Stimulated activated CD8-positive, alpha-beta memory T cell treated with anti-CD3 and anti-CD28 coated beads, Interleukin-4, amount 100 ng/mL, for 4 hours (primary cell): ENCODE data around the gene ABHD2.
A peak's percentile ranks its signal among the peaks of the same experiment; 100 is the strongest.
"Not testable (repeated sequence)": the region's sequence is repeated elsewhere in the genome, so short reads cannot be mapped to it uniquely, and the experiment has no call there.

Source experiments
- DNase-seq, 2 donors: peaks; one replicate each; pipeline ENCODE4 v3.0.0-alpha.2; 2020; ENCODE audit warnings: low read depth in 2 of 2, low spot score in 1 of 2

The ABHD2 gene

DNA sequence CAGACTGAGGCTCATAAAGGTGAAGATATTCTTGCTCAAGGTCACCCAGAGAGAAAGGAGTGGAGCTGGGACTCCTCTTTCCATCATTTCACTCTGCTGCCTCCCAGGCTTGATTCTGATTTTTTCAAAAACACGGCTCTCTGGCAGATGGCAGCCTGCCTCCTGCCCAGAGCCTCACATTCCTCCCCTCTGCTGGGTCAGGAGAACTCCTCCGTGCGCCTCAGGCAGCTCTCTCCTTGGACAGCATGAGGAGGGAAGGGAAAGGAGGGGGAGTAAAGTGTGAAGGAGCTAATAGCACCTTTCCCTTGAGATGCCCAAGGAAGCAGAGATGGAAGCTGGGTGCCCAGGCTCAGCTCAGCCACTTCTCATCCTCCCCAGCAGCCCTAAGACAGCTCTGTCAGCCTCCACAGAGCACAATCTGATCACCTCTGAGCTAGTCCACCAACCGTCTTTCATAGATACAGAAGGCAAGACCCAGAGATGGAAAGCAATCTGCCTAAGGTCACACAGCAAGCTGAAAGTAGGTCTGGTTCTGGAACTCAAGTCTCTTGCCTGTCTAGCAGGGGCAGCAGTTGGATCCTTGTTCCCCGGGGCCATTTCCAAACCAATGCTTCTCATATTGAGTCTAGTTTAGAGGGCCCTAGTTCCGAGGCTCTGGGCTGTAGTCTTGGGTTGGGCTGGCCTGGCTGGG, 129.6 kb downstream of the ABHD2 start:
- DNase-seq, result no peak

DNA sequence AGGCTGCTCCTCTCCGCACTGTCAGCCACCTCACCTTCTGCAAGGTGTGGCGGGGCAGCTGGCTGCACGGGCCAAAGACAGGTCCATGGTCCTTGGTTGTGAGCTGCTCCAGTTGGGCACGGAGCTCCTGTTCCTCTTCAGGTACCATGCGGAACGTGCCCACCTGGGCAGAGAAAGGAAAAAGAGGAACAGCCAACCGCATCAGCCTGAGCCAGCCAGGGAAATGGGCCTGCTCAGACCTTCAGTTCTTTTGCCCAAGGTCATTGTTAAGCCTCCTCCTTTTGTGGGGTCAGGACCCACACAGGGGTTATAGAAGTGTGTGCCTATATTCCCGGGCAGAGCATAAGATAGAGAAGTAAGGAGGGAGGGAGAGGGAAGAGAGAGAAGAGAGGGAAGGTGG, 130.3 kb downstream of the ABHD2 start:
- DNase-seq, result no peak

DNA sequence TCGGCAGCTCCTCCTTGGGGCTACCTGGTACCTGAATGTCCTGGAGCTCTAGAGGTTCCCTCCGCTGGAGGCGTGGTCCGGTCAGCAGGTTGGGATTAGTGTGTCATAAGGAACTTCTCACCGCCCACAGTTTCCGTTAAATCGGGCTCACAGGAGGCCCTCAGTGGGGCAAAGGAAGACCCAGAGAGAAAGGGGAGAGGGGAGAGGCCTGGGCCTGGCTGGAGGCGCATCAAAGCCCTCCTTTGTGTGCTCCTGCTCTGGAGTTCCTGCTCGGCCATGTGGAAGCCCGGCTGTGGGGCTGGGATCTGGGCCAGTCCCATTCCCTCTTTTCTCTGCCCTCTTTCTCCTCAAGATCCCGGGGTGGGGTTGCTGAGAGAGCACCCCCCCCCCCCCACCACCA, 133.3 kb downstream of the ABHD2 start, which contains the start of gene RLBP1:
Gene RLBP1 (minus strand): TSS at position 37 of the 400 bp plus-strand sequence. CDS start 2,604 bp downstream, outside the sequence.
- DNase-seq, result no peak

DNA sequence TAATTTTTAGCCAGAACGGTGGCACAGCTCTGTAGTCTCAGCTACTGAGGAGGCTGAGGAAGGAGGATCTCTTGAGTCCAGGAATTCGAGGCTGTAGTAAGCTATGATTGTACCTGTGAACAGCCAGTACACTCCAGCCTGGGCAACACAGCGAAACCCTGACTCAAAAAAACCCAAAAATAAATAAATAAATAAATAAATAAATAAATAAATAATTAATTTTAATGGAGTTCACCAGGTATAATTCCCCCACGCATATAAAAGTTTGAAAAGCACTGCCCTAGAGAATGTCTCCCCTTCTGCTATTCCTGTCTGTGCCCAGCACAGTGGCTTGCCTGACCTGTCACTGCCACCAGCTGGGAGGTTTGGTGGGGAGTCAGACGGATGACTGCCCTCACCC, 137.3 kb downstream of the ABHD2 start:
- no peak for DNase-seq

DNA sequence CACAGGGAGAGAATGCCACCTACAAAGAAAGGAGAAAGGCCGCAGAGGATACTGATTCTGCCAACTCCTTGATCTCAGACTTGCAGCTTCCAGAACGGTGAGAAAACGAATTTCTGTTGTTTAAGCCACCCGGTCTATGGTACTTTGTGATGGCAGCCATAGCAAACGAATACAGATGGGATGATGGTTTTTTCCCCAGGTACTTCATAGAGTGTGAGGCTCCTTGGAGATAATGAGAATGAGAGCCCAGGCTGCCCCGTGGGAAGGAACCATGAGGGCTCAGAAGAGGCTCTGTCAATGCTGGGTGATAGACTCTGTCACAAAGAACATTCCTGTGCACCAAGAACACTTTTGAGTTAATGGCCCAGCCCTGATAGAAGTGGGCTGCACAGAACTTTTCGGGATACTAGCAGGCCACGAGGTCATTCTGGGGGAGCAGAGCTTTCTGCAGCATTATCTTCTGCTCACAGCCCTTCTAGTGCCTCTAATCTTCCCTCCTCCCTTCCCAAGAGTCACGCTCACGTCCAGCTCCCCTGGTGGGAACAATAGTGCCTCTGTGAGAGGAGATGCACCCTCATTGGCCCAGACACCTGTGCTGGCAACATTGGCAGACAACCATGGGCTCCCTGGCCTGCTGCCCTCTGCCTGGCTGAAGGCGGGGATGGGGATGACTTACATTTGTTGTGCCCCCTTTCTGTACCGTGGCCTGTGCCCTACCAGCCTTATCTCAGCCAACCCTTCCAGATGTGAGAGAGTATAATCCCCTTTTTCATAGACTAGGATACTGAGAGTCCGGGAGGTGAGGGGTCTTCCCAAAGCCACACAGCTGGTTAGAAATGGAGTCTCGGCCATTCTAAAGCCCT, 138.3 kb downstream of the ABHD2 start:
- DNase-seq, result no peak

DNA sequence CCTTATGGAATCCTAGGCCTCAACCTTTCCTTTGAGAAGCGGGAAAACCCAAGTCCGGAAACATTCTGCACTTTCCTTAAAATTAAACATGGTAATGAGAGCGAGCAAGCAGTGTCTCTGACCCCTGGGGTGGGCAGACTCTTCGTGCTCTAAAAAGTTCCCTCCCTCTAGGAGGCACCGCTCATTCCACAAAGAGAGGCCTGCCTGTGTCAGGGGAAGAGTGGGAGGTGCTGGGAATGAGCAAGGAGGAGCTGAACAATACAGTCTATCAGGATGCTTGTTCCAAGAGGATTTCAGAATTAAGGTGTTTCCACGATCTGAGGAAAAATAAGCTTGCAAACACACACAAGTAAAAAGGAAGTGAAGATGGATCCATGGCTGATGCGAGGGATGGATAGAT, 139.2 kb downstream of the ABHD2 start:
- DNase-seq, result no peak

DNA sequence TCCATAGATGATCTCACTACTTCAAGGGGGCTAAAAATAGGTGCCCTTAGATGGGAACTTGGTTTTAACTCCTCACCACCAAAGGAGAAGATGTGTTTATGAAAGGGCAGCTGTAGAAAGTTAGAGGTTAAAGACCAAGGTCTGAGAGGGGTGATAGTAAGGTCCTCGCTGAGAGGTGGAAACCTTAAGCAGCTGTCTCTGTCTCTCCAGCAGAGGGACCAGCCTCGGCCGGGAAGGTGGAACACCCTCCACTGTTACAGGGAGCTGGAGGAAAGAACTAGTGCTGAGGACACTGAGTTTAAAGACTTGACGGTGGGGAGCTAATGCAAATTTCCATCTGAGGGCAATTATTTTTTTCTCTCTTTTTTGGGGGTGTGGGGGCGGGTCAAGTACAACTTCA, 142.0 kb downstream of the ABHD2 start:
- DNase-seq, result no peak

DNA sequence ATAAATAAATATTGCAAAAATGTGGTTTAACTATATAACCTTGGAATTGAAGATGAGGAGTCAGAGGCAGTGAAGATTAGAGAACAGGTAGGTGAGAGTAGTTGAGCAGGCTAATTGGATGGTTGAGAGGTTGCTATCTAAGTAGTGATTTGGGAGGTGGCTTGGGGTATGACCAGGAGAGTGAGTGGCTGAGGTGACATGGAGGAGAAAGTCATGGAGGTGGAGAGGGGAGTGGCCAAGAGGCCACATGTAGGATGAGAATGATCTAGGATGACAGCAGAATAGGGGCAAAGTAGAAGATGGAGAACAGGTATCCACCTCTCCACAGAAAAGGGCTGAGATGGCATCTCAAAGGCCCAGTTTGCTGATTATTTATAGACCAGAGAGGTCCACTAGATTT, 143.6 kb downstream of the ABHD2 start:
- no peak for DNase-seq

DNA sequence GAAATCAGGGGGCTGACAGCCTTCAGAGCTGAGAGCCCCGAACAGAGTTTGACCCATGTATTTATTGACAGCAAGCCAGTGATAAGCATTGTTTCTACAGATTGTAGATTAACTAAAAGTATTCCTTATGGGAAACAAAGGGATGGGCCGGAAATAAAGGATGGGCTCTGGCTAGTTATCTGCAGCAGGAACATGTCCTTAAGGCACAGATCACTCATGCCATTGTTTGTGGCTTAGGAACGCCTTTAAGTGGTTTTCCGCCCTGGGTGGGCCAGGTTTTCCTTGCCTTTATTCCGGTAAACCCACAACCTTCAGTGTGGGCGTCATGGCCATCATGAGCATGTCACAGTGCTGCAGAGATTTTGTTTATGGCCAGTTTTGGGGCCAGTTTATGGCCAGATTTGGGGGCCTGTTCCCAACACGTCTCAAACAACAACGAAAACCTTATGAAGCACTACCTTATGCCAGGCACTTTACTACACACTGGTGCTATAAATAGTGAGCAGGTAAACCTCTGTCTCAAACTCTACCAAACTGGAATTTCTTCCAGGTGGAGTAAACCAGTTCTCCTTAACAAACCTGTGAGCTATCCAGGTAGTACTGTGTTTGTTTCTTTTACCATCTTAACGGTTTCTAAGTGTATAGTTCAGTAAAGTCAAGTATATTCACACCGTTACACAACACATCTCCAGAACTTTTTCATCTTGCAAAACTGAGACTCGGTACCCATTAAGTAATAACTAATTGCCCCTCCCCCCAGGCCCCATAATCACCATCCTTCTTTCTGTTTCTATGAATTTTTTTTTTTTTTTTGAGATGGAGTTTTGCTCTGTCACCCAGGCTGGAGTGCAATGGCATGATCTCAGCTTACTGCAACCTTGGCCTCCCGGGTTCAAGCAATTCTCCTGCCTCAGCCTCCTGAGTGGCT, 151.9 kb downstream of the ABHD2 start:
- not testable (repeated sequence) for DNase-seq

DNA sequence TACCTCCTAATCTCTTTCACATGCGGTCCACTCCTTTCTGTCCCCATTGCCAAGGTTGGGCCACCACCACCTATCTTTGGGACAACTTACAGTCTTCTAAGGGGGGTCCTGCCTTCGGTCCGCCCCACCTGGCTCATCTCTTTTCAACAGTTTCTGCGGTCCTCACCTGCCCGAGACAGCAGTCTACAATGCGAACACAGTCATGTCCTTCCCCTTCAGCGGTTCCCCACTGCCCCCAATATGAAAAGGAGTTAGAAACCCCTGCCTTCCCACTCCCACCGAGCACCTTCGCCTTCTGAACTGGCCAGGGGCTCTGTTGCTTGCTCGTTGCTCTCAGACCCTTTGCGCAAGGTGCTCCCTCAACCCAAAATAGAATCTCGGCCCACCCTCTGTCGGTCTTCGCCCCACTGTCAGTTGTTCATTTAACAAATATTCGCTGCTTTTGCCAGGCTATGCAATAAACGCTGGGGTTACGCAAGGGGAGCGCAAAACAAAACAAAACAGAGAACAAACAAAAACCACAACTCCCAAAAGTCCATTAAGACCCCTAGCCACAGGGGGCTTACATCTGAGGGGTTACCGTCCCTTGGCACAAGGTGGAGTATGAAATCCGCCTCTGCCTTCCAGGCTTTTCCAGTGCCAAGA, 154.9 kb downstream of the ABHD2 start:
- no peak for DNase-seq

DNA sequence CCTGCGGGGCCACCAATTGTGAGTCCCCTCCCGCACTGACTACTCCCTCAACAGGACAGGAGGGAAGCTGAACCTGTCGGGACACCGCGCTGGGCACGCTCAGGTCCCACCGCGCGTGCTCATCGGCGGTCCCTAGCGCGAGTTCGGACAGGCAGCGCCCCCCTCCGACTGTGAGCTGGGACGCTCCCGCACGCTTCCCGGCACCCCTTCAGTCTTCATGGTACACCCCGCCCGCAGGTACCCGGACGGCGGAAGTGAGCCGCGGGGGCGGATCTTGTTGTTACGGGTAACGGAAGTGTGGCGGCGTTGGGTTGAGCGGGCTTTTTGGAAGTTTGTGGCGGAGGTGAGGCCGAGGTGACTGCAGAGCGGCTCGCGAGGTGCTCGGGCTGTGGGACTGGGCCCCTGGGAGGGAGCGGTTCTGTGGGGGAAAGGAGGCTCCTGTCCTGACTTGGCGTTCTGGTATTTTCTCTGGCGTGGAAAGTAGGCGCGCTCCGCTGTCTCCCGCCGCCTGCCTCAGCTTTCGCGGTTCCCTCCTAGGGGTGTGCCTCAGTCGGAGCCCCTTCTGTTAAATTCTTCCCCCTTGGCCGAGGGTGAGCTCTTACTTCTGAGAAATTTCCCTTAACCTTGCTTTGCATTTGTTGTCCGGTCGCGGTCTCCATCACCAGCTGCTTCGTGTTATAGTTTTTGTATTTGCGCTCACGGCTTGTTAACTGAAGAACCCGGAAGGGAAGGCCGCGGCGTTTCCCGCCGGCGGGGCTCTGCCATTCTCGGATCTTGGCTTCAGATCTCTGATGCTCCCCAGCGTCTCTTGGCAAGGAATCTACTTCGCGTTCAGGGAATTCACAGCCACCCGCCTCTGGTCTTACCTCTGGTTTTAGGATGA, 155.7 kb downstream of the ABHD2 start, which contains the start of gene FANCI:
Gene FANCI (plus strand): TSS at position 289 of the 883 bp plus-strand sequence. CDS start 3,669 bp downstream, outside the sequence.
- DNase-seq, result peak; percentile 91 to 97

DNA sequence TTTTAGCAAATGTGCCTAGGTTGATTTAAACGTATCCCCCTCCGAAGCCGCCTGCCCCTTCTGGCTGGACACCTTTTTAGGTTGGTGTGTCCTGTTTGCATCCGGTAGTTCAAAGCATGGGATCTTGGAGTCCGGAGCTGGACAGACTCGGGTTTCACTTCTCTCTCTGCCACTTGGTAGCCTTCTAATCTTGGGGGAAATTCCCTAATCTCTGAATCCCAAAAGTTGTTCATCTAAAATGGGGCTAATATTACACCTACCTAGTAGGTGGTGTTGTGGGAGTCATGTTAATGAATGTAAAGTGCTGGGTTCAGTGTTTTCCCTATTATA, 156.3 kb downstream of the ABHD2 start:
- no peak for DNase-seq

DNA sequence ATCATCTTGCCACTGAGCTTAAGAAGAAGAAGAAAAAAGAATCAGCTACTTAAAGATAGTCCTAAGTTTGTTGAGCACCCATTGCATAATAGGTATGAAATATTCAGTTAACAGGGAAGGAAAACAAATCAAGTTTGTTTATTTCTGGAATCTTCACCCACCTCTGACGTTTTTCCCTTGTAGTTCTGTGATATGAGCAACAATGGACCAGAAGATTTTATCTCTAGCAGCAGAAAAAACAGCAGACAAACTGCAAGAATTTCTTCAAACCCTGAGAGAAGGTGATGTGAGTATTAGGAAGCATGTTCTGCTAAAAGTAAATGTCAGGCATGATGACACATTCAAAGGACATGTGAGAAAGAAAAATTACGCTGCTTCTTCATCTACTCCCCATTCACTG, 159.2 kb downstream of the ABHD2 start:
- DNase-seq, result no peak

DNA sequence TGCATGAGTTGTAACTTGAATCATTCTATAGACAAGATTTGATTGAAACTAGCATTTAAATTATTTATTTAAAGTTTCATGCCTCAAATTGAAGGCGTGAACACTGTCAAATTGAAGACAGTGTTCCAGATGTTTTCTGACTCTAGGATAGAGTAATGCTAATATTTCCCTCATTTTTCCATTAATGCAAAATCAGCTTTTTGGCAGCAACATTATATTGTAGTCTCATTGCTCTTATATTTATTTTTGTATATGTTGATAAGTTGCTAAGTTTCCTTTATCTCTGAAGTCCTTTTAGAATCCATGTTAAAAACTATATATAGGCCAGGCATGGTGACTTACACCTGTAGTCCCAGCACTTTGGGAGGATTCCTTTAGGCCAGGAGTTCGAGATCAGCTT, 160.3 kb downstream of the ABHD2 start:
- DNase-seq, result no peak

DNA sequence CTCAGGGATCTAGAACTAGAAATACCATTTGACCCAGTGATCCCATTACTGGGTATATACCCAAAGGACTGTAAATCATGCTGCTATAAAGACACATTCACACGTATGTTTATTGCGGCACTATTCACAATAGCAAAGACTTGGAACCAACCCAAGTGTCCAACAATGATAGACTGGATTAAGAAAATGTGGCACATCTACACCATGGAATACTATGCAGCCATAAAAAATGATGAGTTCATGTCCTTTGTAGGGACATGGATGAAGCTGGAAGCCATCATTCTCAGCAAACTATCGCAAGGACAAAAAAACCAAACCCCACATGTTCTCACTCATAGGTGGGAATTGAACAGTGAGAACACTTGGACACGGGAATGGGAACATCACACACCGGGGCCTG, 161.9 kb downstream of the ABHD2 start:
- not testable (repeated sequence) for DNase-seq
